ENCODE measurements around the gene NCAM1. TPM values are rescaled to one million over a fixed set of nuclear protein-coding genes. Genes with fewer than 3 reads are reported as not detected.

Gene NCAM1
- total and polyA plus RNA-seq, 2 donors (not counting 3 experiments of a cell fraction or from before 2014, with no cell fraction given) = 0.03 TPM; not detected in 1

- dilution Hi-C loops (cut with MboI; ENCODE audit: extremely low pct_ligation_motif_present, low sequenced_read_pairs) (no loop called here), intact Hi-C loops (cut with micrococcal nuclease) (no loop called here)
- no peak for FAIRE-seq
- Histone ChIP-seq H3K27me3 (ENCODE audit: control insufficient read depth in 2 of 2, insufficient read depth in 2 of 2, low read length in 2 of 2) (no peaks in the 10 kb centered on the region), H4K20me1 (replicated peaks; ENCODE audit: control insufficient read depth, extremely low read depth, insufficient read depth, low read length) (no peaks in the 10 kb centered on the region), H3K9me3 (replicated peaks; ENCODE audit: control insufficient read depth, insufficient read depth, low read length) (peaks cover 3% of the 10 kb centered on the region), H3K27ac (ENCODE audit: insufficient read depth, low read depth, low read length) (no peak overlapping the region), H3K4me1 (ENCODE audit: control insufficient read depth, extremely low read depth, insufficient read depth, low read length) (no peaks in the 10 kb centered on the region), H2AFZ (ENCODE audit: low read depth, low read length) (no peak overlapping the region), H3K36me3 (ENCODE audit: control insufficient read depth in 2 of 2, extremely low read depth in 1 of 2, insufficient read depth in 2 of 2, low read length in 2 of 2) (no peaks in the 10 kb centered on the region), H3K4me3 (replicated peaks in 1 of 3; ENCODE audit: insufficient read depth in 1 of 3, low read depth in 1 of 3, low read length in 3 of 3) (no peak overlapping the region), H3K9ac (replicated peaks; ENCODE audit: extremely low read depth, insufficient read depth, low read length) (no peak overlapping the region), H3K79me2 (ENCODE audit: control insufficient read depth, insufficient read depth, low read length) (no peaks in the 10 kb centered on the region), H3K9me1 (replicated peaks; ENCODE audit: control insufficient read depth, extremely low read depth, insufficient read depth, low read length) (no peaks in the 10 kb centered on the region), H3K4me2 (ENCODE audit: insufficient read depth, low read length) (no peak overlapping the region)
- POLR2A ChIA-PET = no interaction called here
- no peak for DNase-seq (ENCODE audit: low read depth, low spot score)
- TF ChIP-seq MYC (IDR thresholded peaks at IDR 0.05; ENCODE audit: low read depth, low read length) (no peak), POLR2A (IDR thresholded peaks at IDR 0.05; ENCODE audit: low read depth, low read length) (no peak), FOS (IDR thresholded peaks at IDR 0.05; ENCODE audit: borderline replicate concordance, insufficient read depth, low read length) (no peak), GATA2 (IDR thresholded peaks at IDR 0.05; ENCODE audit: insufficient read depth, insufficient read length, low read depth, low read length) (no peak), EZH2 (IDR thresholded peaks at IDR 0.05; ENCODE audit: borderline replicate concordance, low read depth, low read length, severe bottlenecking) (no peak), MAX (IDR thresholded peaks at IDR 0.05; ENCODE audit: insufficient read depth, insufficient read length) (no peak), POLR2AphosphoS5 (IDR thresholded peaks at IDR 0.05; ENCODE audit: insufficient read depth, low read depth, low read length) (no peak), CTCF (IDR thresholded peaks at IDR 0.05; ENCODE audit: extremely low read depth in 1 of 2, insufficient read depth in 1 of 2, low read depth in 1 of 2, low read length in 2 of 2) (no peak), JUN (IDR thresholded peaks at IDR 0.05; ENCODE audit: borderline replicate concordance, insufficient read depth, insufficient read length, low read depth) (no peak)
- CTCF ChIA-PET = no interaction called here
- BruUV-seq (replicated peaks) = no TSS peak
Measured at GRCh38 chr11:113084297-113084696, 123.1 kb downstream of the NCAM1 start.

Measured in endothelial cell of umbilical vein (primary cell).